ENCODE results near the gene CA6. TPM values are rescaled to one million over a fixed set of nuclear protein-coding genes. Genes with fewer than 3 reads are reported as not detected.

The CA6 gene
- total RNA-seq, 1 donor from 2014 or later: not detected

GRCh38 chr1:8981169-8981568, 35.5 kb downstream of the CA6 start:
- H3K36me3 ChIP-seq: no peaks in the 10 kb centered on the region

GRCh38 chr1:8984203-8984602, 38.5 kb downstream of the CA6 start:
- no peak for ATAC-seq
- TF ChIP-seq CTCF (IDR thresholded peaks at IDR 0.05): no peak
- H3K4me1 ChIP-seq: peaks cover 23% of the 10 kb centered on the region
- DNase-seq: no peak
- H3K27me3 ChIP-seq (ENCODE audit: low read depth): no peaks in the 10 kb centered on the region
- no peak overlapping the region for H3K27ac ChIP-seq
- H3K9me3 ChIP-seq: no peaks in the 10 kb centered on the region
- no peak overlapping the region for H3K4me3 ChIP-seq
- H3K36me3 ChIP-seq: no peaks in the 10 kb centered on the region
- intact Hi-C loops (cut with DNase I): loop anchor here (10.0 kb wide), 1 partner anchor 69 kb away; no protein-coding TSS in a partner anchor

More at GRCh38 chr1:8981169-8981568, 35.5 kb downstream of the CA6 start:
- DNase-seq: no peak
- intact Hi-C loops (cut with DNase I): loop anchor here (10.0 kb wide), 1 partner anchor 66 kb away; no protein-coding TSS in a partner anchor
- H3K27ac ChIP-seq: no peak overlapping the region
- H3K27me3 ChIP-seq (ENCODE audit: low read depth): no peaks in the 10 kb centered on the region
- no peaks in the 10 kb centered on the region for H3K9me3 ChIP-seq
- ATAC-seq: no peak
- H3K4me3 ChIP-seq: no peak overlapping the region
- H3K4me1 ChIP-seq: peaks cover 2% of the 10 kb centered on the region
- TF ChIP-seq CTCF (IDR thresholded peaks at IDR 0.05): no peak

GRCh38 chr1:8984990-8985389, 39.3 kb downstream of the CA6 start:
- Histone ChIP-seq H3K4me3 (no peak overlapping the region), H3K27ac (no peak overlapping the region), H3K36me3 (no peaks in the 10 kb centered on the region), H3K4me1 (peaks cover 23% of the 10 kb centered on the region), H3K9me3 (no peaks in the 10 kb centered on the region), H3K27me3 (ENCODE audit: low read depth) (no peaks in the 10 kb centered on the region)
- no peak for DNase-seq
- no peak for ATAC-seq
- TF ChIP-seq CTCF (IDR thresholded peaks at IDR 0.05): no peak
- intact Hi-C loops (cut with DNase I): loop anchor here (10.0 kb wide), 1 partner anchor 70 kb away; no protein-coding TSS in a partner anchor

GRCh38 chr1:8985915-8986813, 40.5 kb downstream of the CA6 start:
- TF ChIP-seq CTCF (IDR thresholded peaks at IDR 0.05): no peak
- Histone ChIP-seq H3K27ac (no peak overlapping the region), H3K36me3 (no peaks in the 10 kb centered on the region), H3K9me3 (no peaks in the 10 kb centered on the region), H3K4me1 (peaks cover 23% of the 10 kb centered on the region), H3K27me3 (ENCODE audit: low read depth) (no peaks in the 10 kb centered on the region), H3K4me3 (no peak overlapping the region)
- ATAC-seq (peak; percentile 76 to 81), DNase-seq (peak; percentile 73)
- intact Hi-C loops (cut with DNase I): loop anchor here (10.0 kb wide), 1 partner anchor 71 kb away; no protein-coding TSS in a partner anchor

- no peak for ATAC-seq
- intact Hi-C loops (cut with DNase I): loop anchor here (10.0 kb wide), 1 partner anchor 72 kb away; no protein-coding TSS in a partner anchor
- Histone ChIP-seq H3K27me3 (ENCODE audit: low read depth) (no peaks in the 10 kb centered on the region), H3K36me3 (no peaks in the 10 kb centered on the region), H3K27ac (no peak overlapping the region), H3K4me3 (no peak overlapping the region), H3K9me3 (no peaks in the 10 kb centered on the region), H3K4me1 (peaks cover 23% of the 10 kb centered on the region)
- DNase-seq: no peak
- no peak for TF ChIP-seq CTCF (IDR thresholded peaks at IDR 0.05)
Measured at GRCh38 chr1:8986814-8987190, 41.1 kb downstream of the CA6 start.

All from lower lobe of right lung (tissue), 2 donors.